Measurements from ENCODE around the gene LTK.

DNA sequence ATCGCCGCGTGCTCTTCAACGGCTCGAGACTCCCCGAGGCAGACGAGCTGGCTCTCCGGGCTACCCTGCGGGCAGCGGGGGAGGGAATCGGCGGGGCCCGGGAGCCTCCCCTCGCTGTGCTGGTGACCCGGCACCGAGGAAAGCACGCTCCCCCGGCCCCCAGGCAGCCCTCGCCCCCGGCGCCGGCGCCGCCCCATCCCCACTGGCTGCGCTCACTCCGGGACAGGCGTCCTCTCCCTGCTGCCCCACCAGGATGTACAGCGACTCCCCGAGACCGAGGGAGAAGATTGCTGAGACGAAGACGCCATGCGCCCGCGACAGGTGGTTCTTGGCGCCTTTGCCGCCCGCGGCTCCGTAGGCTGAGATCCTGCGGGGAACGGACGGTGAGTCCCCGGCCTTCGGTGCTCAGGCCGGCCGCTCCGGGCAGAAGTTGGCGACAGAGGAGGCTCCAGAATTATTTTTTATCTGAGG, 1.7 kb downstream of the LTK start:
- TF ChIP-seq, protein P1, sequence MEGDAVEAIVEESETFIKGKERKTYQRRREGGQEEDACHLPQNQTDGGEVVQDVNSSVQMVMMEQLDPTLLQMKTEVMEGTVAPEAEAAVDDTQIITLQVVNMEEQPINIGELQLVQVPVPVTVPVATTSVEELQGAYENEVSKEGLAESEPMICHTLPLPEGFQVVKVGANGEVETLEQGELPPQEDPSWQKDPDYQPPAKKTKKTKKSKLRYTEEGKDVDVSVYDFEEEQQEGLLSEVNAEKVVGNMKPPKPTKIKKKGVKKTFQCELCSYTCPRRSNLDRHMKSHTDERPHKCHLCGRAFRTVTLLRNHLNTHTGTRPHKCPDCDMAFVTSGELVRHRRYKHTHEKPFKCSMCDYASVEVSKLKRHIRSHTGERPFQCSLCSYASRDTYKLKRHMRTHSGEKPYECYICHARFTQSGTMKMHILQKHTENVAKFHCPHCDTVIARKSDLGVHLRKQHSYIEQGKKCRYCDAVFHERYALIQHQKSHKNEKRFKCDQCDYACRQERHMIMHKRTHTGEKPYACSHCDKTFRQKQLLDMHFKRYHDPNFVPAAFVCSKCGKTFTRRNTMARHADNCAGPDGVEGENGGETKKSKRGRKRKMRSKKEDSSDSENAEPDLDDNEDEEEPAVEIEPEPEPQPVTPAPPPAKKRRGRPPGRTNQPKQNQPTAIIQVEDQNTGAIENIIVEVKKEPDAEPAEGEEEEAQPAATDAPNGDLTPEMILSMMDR (IDR thresholded peaks at IDR 0.05; ENCODE audit: low read depth, low read length): no peak
- TF ChIP-seq EZH2phosphoT487 (IDR thresholded peaks at IDR 0.05; ENCODE audit: low read depth): no peak
